CD14-positive monocyte (primary cell): ENCODE results near the gene CUL1. TPM values are rescaled to one million over a fixed set of nuclear protein-coding genes. Genes with fewer than 3 reads are reported as not detected.

ENCODE experiments used
- DNase-seq, 3 donors: peaks; one replicate each; pipeline ENCODE4 v3.0.0-alpha.2; 2011 to 2022
- H2AFZ ChIP-seq: 2 replicates; pipeline ENCODE4 v1.6.0; 2012; ENCODE audit warnings: mild to moderate bottlenecking, low read depth, low read length, inconsistent platforms; ENCODE audit not compliant: insufficient read depth, poor library complexity, severe bottlenecking
- H3K27ac ChIP-seq, 2 donors: 1 replicate in 1 of 2; 2 replicates in 1 of 2; pipeline ENCODE4 v1.5.1; 2012 to 2013; ENCODE audit warnings: low read length in 2 of 2, control low read depth in 1 of 2, inconsistent platforms in 1 of 2, low read depth in 1 of 2, mild to moderate bottlenecking in 1 of 2
- H3K27me3 ChIP-seq, 2 donors: one replicate each; pipeline versions ENCODE4 v1.6.0 to v1.6.1; 2011 to 2013; ENCODE audit warnings: low read length in 2 of 2; ENCODE audit not compliant: control insufficient read depth in 2 of 2, insufficient read depth in 2 of 2
- H3K36me3 ChIP-seq, 2 donors: replicated peaks in 1 of 2; 1 replicate in 1 of 2; 2 replicates in 1 of 2; pipeline versions ENCODE4 v1.5.1 to v1.6.1; 2012 to 2013; ENCODE audit warnings: low read length in 2 of 2, control low read depth in 1 of 2, inconsistent platforms in 1 of 2, mild to moderate bottlenecking in 1 of 2; ENCODE audit not compliant: insufficient read depth in 2 of 2, control insufficient read depth in 1 of 2
- H3K4me1 ChIP-seq, 2 donors: 1 replicate in 1 of 2; 2 replicates in 1 of 2; pipeline versions ENCODE4 v1.5.1 to v1.6.1; 2012 to 2013; ENCODE audit warnings: low read length in 2 of 2, control low read depth in 1 of 2, inconsistent platforms in 1 of 2, mild to moderate bottlenecking in 1 of 2, moderate library complexity in 1 of 2; ENCODE audit not compliant: insufficient read depth in 2 of 2, control insufficient read depth in 1 of 2
- H3K4me2 ChIP-seq: replicated peaks from 2 replicates; pipeline ENCODE3; 2012; ENCODE audit warnings: low read length, moderate library complexity, mild to moderate bottlenecking; ENCODE audit not compliant: poor library complexity, severe bottlenecking; ENCODE audit errors: extremely low read depth
- H3K4me3 ChIP-seq, 3 experiments: fragments of 200-600 bp in 1 of 3; sonication (generic) in 1 of 3; replicated peaks in 1 of 3; 1 replicate in 2 of 3; 2 replicates in 1 of 3; pipeline ENCODE4 v1.5.1; 2011 to 2013; ENCODE audit warnings: low read length in 3 of 3, mild to moderate bottlenecking in 3 of 3, control low read depth in 2 of 3, low read depth in 2 of 3, inconsistent platforms in 1 of 3, moderate library complexity in 1 of 3
- H3K79me2 ChIP-seq: 2 replicates; pipeline ENCODE4 v1.6.0; 2012; ENCODE audit warnings: mild to moderate bottlenecking, control low read depth, inconsistent platforms, low read length, moderate library complexity; ENCODE audit not compliant: insufficient read depth
- H3K9ac ChIP-seq: 2 replicates; pipeline ENCODE4 v1.6.0; 2017; ENCODE audit warnings: low read length, mild to moderate bottlenecking; ENCODE audit not compliant: insufficient read depth, poor library complexity, severe bottlenecking
- H3K9me3 ChIP-seq, 2 donors: replicated peaks in 1 of 2; 1 replicate in 1 of 2; 2 replicates in 1 of 2; pipeline versions ENCODE4 v1.5.1 to v1.6.1; 2012 to 2013; ENCODE audit warnings: low read length in 2 of 2, control low read depth in 1 of 2; ENCODE audit not compliant: control insufficient read depth in 1 of 2, insufficient read depth in 1 of 2
- H4K20me1 ChIP-seq: 2 replicates; pipeline ENCODE4 v1.6.0; 2012; ENCODE audit warnings: mild to moderate bottlenecking, low read length, control low read depth, moderate library complexity; ENCODE audit not compliant: insufficient read depth
- H3K27ac Mint-ChIP-seq, 7 donors: one replicate each; pipeline ENCODE4 v1.8.0; 2020; ENCODE audit warnings: mild to moderate bottlenecking in 7 of 7, mixed read lengths in 7 of 7, moderate library complexity in 6 of 7, inconsistent platforms in 2 of 7
- H3K27me3 Mint-ChIP-seq, 3 donors: one replicate each; pipeline ENCODE4 v1.8.0; 2021 to 2022; ENCODE audit warnings: low read depth in 3 of 3, mild to moderate bottlenecking in 3 of 3, mixed read lengths in 3 of 3, moderate library complexity in 3 of 3, inconsistent platforms in 1 of 3
- H3K36me3 Mint-ChIP-seq, 2 donors: one replicate each; pipeline ENCODE4 v1.8.0; 2020; ENCODE audit warnings: mixed read lengths in 2 of 2, inconsistent platforms in 1 of 2, mild to moderate bottlenecking in 1 of 2
- H3K4me1 Mint-ChIP-seq: one replicate; pipeline ENCODE4 v1.8.0; 2020; ENCODE audit warnings: mild to moderate bottlenecking, mixed read lengths
- H3K4me3 Mint-ChIP-seq, 2 donors: one replicate each; pipeline ENCODE4 v1.8.0; 2020; ENCODE audit warnings: mild to moderate bottlenecking in 2 of 2, mixed read lengths in 2 of 2, moderate library complexity in 1 of 2
- H3K9me3 Mint-ChIP-seq, 7 donors: one replicate each; pipeline ENCODE4 v1.8.0; 2020 to 2022; ENCODE audit warnings: mixed read lengths in 7 of 7, mild to moderate bottlenecking in 6 of 7, moderate library complexity in 6 of 7, inconsistent platforms in 2 of 7
- WGBS: methylation state at CpG from one replicate; pipeline ENCODE4 v1.1.5; 2013; ENCODE audit warnings: missing lambda C conversion rate; ENCODE audit not compliant: insufficient coverage; 5-methylcytosine and 5-hydroxymethylcytosine counted together
- intact Hi-C, 2 donors: fragments of 100-400 bp; cut with micrococcal nuclease; formaldehyde crosslinking; loops; one replicate each; pipeline versions ENCODE4 v1.15.0 to v1.15.1; 2023
- polyA plus RNA-seq, 3 donors: library from polyadenylated mRNA; depleted of rRNA in 1 of 3; unstranded in 2 of 3; stranded (reverse) in 1 of 3; fragments of 300-500 nt in 2 of 3; fragments of >200 nt in 1 of 3; fragmentation: Illumina TruSeq in 2 of 3; gene quantifications; 1 replicate in 2 of 3; 2 replicates in 1 of 3; pipeline ENCODE4 v1.2.3, GENCODE V29; 2012 to 2021
- TF ChIP-seq, protein P1 (sequence below): fragments of 200-600 bp; IDR thresholded peaks from one replicate; pipeline ENCODE4 v1.8.0; 2022; ENCODE audit warnings: antibody characterized with exemption, mild to moderate bottlenecking

CUL1 gene
- polyA plus RNA-seq, 3 donors = 22.8 to 32.6 (median 23.9) TPM

DNA sequence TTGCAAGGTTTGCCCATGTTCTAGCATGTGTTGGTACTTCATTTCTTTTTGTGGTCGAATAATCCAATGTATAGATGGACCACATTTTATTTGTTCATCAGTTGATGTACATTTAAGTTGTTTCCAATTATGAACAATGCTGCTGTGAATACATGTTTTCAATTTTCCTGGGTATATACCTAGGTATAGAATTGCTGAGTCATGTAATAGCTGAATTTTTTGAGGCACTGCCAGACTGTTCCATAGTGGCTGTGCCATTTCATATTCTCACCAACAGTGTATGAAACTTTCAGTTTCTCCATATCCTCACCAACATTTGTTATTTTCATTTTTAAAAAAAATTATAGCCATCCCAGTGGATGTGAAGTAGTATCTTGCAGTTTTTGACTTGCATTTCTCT lies 94.9 kb downstream of the CUL1 start:
- H3K27me3 ChIP-seq = no peaks in the 10 kb centered on the region
- H3K4me2 ChIP-seq = no peak overlapping the region
- Mint-ChIP-seq H3K4me3 (no peak overlapping the region), H3K4me1 (no peaks in the 10 kb centered on the region), H3K9me3 (peaks cover 0 to under 1% (median 0%) of the 10 kb centered on the region in 7 donors), H3K27ac (peak overlapping the region in 1 of 7 donors; percentile 1), H3K36me3 (peaks cover 85 to 97% of the 10 kb centered on the region in 2 donors), H3K27me3 (no peaks in the 10 kb centered on the region)
- H3K9ac ChIP-seq = no peak overlapping the region
- no peak overlapping the region for H3K27ac ChIP-seq
- H2AFZ ChIP-seq = no peak overlapping the region
- WGBS = no CpG with 5 or more reads among the region's 1 CpG
- TF ChIP-seq, protein P1, sequence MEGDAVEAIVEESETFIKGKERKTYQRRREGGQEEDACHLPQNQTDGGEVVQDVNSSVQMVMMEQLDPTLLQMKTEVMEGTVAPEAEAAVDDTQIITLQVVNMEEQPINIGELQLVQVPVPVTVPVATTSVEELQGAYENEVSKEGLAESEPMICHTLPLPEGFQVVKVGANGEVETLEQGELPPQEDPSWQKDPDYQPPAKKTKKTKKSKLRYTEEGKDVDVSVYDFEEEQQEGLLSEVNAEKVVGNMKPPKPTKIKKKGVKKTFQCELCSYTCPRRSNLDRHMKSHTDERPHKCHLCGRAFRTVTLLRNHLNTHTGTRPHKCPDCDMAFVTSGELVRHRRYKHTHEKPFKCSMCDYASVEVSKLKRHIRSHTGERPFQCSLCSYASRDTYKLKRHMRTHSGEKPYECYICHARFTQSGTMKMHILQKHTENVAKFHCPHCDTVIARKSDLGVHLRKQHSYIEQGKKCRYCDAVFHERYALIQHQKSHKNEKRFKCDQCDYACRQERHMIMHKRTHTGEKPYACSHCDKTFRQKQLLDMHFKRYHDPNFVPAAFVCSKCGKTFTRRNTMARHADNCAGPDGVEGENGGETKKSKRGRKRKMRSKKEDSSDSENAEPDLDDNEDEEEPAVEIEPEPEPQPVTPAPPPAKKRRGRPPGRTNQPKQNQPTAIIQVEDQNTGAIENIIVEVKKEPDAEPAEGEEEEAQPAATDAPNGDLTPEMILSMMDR = no peak
- intact Hi-C loops = no loop called here
- H3K4me1 ChIP-seq = no peaks in the 10 kb centered on the region
- no peaks in the 10 kb centered on the region for H3K9me3 ChIP-seq
- peaks cover 82 to 100% of the 10 kb centered on the region in 2 donors for H3K36me3 ChIP-seq
- DNase-seq = no peak
- no peak overlapping the region for H3K4me3 ChIP-seq
- no peaks in the 10 kb centered on the region for H3K79me2 ChIP-seq
- no peaks in the 10 kb centered on the region for H4K20me1 ChIP-seq

DNA sequence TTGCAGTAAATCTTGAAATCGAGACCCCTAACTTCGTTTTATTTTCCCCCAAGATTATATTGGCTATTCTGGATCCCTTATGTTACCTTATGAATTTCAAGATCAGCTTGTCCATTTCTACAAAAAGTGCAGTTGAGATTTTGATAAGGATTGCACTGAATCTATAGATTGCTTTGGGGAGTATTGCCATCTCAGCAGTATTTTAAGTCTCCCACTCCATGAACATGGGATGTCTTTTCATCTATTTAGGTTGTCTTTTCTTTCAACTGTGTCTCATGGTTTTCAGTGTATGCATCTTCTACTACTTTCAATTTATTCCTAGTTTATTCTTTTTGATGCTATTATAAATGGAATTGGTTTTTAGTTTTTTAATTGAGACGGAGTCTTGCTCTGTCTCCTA lies 95.8 kb downstream of the CUL1 start:
- DNase-seq = no peak
- Histone ChIP-seq H4K20me1 (no peaks in the 10 kb centered on the region), H3K9me3 (no peaks in the 10 kb centered on the region), H3K27me3 (no peaks in the 10 kb centered on the region), H3K4me3 (no peak overlapping the region), H2AFZ (no peak overlapping the region), H3K36me3 (peaks cover 82 to 100% of the 10 kb centered on the region in 2 donors), H3K4me2 (no peak overlapping the region), H3K9ac (no peak overlapping the region), H3K4me1 (no peaks in the 10 kb centered on the region), H3K79me2 (no peaks in the 10 kb centered on the region), H3K27ac (no peak overlapping the region)
- no CpG with 5 or more reads among the region's 3 CpGs for WGBS
- H3K9me3 Mint-ChIP-seq = peaks cover 0 to 3% (median 0%) of the 10 kb centered on the region in 7 donors
- TF ChIP-seq, protein P1 = no peak
- peaks cover 85 to 97% of the 10 kb centered on the region in 2 donors for H3K36me3 Mint-ChIP-seq
- H3K27me3 Mint-ChIP-seq = no peaks in the 10 kb centered on the region
- no peak overlapping the region for H3K4me3 Mint-ChIP-seq
- H3K4me1 Mint-ChIP-seq = no peaks in the 10 kb centered on the region
- H3K27ac Mint-ChIP-seq = no peak overlapping the region
- intact Hi-C loops = no loop called here
